ENCODE measurements around the gene GGNBP2.

- TF ChIP-seq, protein P1, sequence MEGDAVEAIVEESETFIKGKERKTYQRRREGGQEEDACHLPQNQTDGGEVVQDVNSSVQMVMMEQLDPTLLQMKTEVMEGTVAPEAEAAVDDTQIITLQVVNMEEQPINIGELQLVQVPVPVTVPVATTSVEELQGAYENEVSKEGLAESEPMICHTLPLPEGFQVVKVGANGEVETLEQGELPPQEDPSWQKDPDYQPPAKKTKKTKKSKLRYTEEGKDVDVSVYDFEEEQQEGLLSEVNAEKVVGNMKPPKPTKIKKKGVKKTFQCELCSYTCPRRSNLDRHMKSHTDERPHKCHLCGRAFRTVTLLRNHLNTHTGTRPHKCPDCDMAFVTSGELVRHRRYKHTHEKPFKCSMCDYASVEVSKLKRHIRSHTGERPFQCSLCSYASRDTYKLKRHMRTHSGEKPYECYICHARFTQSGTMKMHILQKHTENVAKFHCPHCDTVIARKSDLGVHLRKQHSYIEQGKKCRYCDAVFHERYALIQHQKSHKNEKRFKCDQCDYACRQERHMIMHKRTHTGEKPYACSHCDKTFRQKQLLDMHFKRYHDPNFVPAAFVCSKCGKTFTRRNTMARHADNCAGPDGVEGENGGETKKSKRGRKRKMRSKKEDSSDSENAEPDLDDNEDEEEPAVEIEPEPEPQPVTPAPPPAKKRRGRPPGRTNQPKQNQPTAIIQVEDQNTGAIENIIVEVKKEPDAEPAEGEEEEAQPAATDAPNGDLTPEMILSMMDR (IDR thresholded peaks at IDR 0.05), result no peak
- TF ChIP-seq POLR2AphosphoS5 (IDR thresholded peaks at IDR 0.05) (no peak), EP300 (IDR thresholded peaks at IDR 0.05) (no peak), POLR2A (IDR thresholded peaks at IDR 0.05; ENCODE audit: low read depth) (no peak)
Observed at GRCh38 chr17:36631022-36631421, 86.3 kb downstream of the GGNBP2 start.

All from esophagus muscularis mucosa (tissue), 4 donors.